HL-60 (cell line): ENCODE results near the gene TMEM59.

Source experiments
- DNase-seq, 2 experiments: peaks; one replicate each; pipeline ENCODE4 v3.0.0-alpha.2; 2010 to 2020; ENCODE audit warnings: low read depth in 1 of 2, low spot score in 1 of 2
- H3K27ac ChIP-seq: fragments of 250-450 bp; sonication (Bioruptor Pico); replicated peaks from 2 replicates; pipeline ENCODE4 v1.5.1; 2020; ENCODE audit warnings: mild to moderate bottlenecking, moderate library complexity
- H3K27me3 ChIP-seq: fragments of 250-450 bp; sonication (Bioruptor Pico); 2 replicates; pipeline ENCODE4 v1.5.1; 2021; ENCODE audit warnings: mild to moderate bottlenecking, moderate library complexity; ENCODE audit not compliant: insufficient read depth, poor library complexity, severe bottlenecking
- H3K4me3 ChIP-seq: replicated peaks from 2 replicates; pipeline ENCODE4 v1.5.1; 2011; ENCODE audit warnings: mild to moderate bottlenecking, control low read depth, low read length; ENCODE audit not compliant: insufficient read depth
- CTCF ChIP-seq: IDR thresholded peaks from one replicate; pipeline ENCODE4 v1.5.1; 2011; ENCODE audit warnings: low read length, control low read depth, inconsistent platforms; ENCODE audit not compliant: insufficient read depth
- GABPA ChIP-seq: IDR thresholded peaks from 2 replicates; pipeline ENCODE4 v1.6.1; 2012; ENCODE audit warnings: low read depth
- POLR2AphosphoS5 ChIP-seq: IDR thresholded peaks from 2 replicates; pipeline ENCODE4 v1.6.1; 2012; ENCODE audit warnings: low read depth
- REST ChIP-seq: IDR thresholded peaks from 2 replicates; pipeline ENCODE4 v1.6.1; 2012; ENCODE audit warnings: low read depth; ENCODE audit not compliant: insufficient replicate concordance
- SPI1 ChIP-seq: IDR thresholded peaks from 2 replicates; pipeline ENCODE4 v1.6.1; 2012; ENCODE audit warnings: low read depth, mild to moderate bottlenecking, borderline replicate concordance

The TMEM59 gene

GRCh38 chr1:54080598-54081049 lies 27.6 kb upstream of the TMEM59 start:
- TF ChIP-seq CTCF (no peak), POLR2AphosphoS5 (no peak), GABPA (no peak), SPI1 (no peak), REST (no peak)

GRCh38 chr1:54077359-54077758 lies 24.4 kb upstream of the TMEM59 start:
- Histone ChIP-seq H3K27me3 (no peaks in the 10 kb centered on the region), H3K4me3 (no peak overlapping the region), H3K27ac (no peak overlapping the region)
- DNase-seq, result no peak
- TF ChIP-seq REST, result no peak
- no peak for TF ChIP-seq POLR2AphosphoS5
- no peak for TF ChIP-seq CTCF
- TF ChIP-seq GABPA, result no peak
- no peak for TF ChIP-seq SPI1

More at GRCh38 chr1:54080598-54081049, 27.6 kb upstream of the TMEM59 start:
- Histone ChIP-seq H3K27ac (no peak overlapping the region), H3K4me3 (no peak overlapping the region), H3K27me3 (no peaks in the 10 kb centered on the region)
- DNase-seq, result no peak

GRCh38 chr1:54070171-54070837 lies 17.3 kb upstream of the TMEM59 start:
- no peak for TF ChIP-seq GABPA
- TF ChIP-seq SPI1, result no peak
- TF ChIP-seq CTCF, result peak; percentile 71
- DNase-seq, result no peak

GRCh38 chr1:54069791-54070170 lies 16.8 kb upstream of the TMEM59 start:
- no peak overlapping the region for H3K4me3 ChIP-seq
- no peak overlapping the region for H3K27ac ChIP-seq
- H3K27me3 ChIP-seq, result no peaks in the 10 kb centered on the region
- DNase-seq, result no peak
- TF ChIP-seq GABPA, result no peak
- no peak for TF ChIP-seq POLR2AphosphoS5
- no peak for TF ChIP-seq CTCF
- TF ChIP-seq REST, result no peak
- TF ChIP-seq SPI1, result no peak

More at GRCh38 chr1:54070171-54070837, 17.3 kb upstream of the TMEM59 start:
- no peak overlapping the region for H3K4me3 ChIP-seq
- H3K27me3 ChIP-seq, result no peaks in the 10 kb centered on the region
- no peak overlapping the region for H3K27ac ChIP-seq
